Uterus (tissue), 4 donors: Measurements from ENCODE around the gene CEP104. TPM values are rescaled to one million over a fixed set of nuclear protein-coding genes. Genes with fewer than 3 reads are reported as not detected.

ENCODE experiments used
- DNase-seq, 2 donors: peaks; one replicate each; pipeline ENCODE4 v3.0.0-alpha.2; 2019 to 2020
- H3K27ac ChIP-seq, 2 donors: fragments of 200-600 bp; sonication (generic); 1 replicate in 1 of 2; 2 replicates in 1 of 2; pipeline ENCODE4 v1.5.1; 2016 to 2018
- H3K27me3 ChIP-seq, 2 donors: fragments of 200-600 bp; sonication (generic); one replicate each; pipeline ENCODE4 v1.5.1; 2018 to 2019; ENCODE audit warnings: control low read depth in 1 of 2
- H3K36me3 ChIP-seq, 2 donors: fragments of 200-600 bp; sonication (generic); one replicate each; pipeline ENCODE4 v1.5.1; 2019; ENCODE audit warnings: control low read depth in 1 of 2
- H3K4me1 ChIP-seq, 2 donors: fragments of 200-600 bp; sonication (generic); one replicate each; pipeline ENCODE4 v1.5.1; 2018 to 2019; ENCODE audit warnings: control low read depth in 1 of 2
- H3K4me3 ChIP-seq, 2 donors: fragments of 200-600 bp; sonication (generic); 1 replicate in 1 of 2; 2 replicates in 1 of 2; pipeline ENCODE4 v1.5.1; 2018 to 2019; ENCODE audit warnings: mild to moderate bottlenecking in 1 of 2
- H3K9me3 ChIP-seq, 2 donors: fragments of 200-600 bp; sonication (generic); one replicate each; pipeline ENCODE4 v1.5.1; 2019; ENCODE audit warnings: control low read depth in 1 of 2
- POLR2A ChIP-seq, 2 donors: fragments of 450-650 bp; IDR thresholded peaks; one replicate each; pipeline ENCODE4 v1.6.1; 2016; ENCODE audit warnings: antibody characterized with exemption in 2 of 2, mild to moderate bottlenecking in 1 of 2, moderate library complexity in 1 of 2
- intact Hi-C: fragments of 100-400 bp; cut with DNase I; formaldehyde crosslinking; loops from one replicate; pipeline ENCODE4 v1.15.1; 2023; ENCODE audit warnings: low total_unique reads
- total RNA-seq, 4 donors: library from RNA; depleted of rRNA in 3 of 4; stranded (reverse); fragments of >200 nt in 3 of 4; gene quantifications; one replicate each; pipeline versions ENCODE4 v1.1.0 to v1.2.4, GENCODE V29; 2014 to 2023
- TF ChIP-seq, protein P1 (sequence below), 4 experiments: fragments of 200-600 bp in 2 of 4; fragments of 450-650 bp in 2 of 4; sonication (generic) in 2 of 4; IDR thresholded peaks; one replicate each; pipeline ENCODE4 v1.5.1; 2016 to 2019; ENCODE audit warnings: antibody characterized with exemption in 4 of 4, mild to moderate bottlenecking in 2 of 4, moderate library complexity in 1 of 4
- donor health status: DM: yes; HTN: yes; CAD: no.

CEP104 gene
- total RNA-seq, 4 donors from 2014 or later: 10.5 to 43.2 (median 22.1) TPM

DNA sequence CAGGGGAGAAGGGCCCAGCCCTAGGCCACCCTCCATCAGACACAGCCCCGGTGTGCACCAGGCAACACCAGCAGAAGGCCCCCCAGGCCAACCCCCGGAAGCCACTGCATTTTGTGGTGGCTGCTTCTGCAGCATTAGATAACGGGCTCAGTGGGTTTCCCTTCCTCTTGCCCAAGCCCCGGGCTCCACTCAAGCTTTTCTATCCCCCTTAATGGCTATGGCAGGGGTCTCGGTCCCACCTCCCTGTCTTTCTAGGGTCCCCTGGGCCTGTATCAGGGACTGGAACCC is 24.1 kb upstream of the CEP104 start:
- no peak for DNase-seq
- no peaks in the 10 kb centered on the region for H3K4me1 ChIP-seq
- H3K27me3 ChIP-seq: no peaks in the 10 kb centered on the region
- H3K27ac ChIP-seq: no peak overlapping the region
- TF ChIP-seq POLR2A (IDR thresholded peaks at IDR 0.05): no peak
- TF ChIP-seq, protein P1, sequence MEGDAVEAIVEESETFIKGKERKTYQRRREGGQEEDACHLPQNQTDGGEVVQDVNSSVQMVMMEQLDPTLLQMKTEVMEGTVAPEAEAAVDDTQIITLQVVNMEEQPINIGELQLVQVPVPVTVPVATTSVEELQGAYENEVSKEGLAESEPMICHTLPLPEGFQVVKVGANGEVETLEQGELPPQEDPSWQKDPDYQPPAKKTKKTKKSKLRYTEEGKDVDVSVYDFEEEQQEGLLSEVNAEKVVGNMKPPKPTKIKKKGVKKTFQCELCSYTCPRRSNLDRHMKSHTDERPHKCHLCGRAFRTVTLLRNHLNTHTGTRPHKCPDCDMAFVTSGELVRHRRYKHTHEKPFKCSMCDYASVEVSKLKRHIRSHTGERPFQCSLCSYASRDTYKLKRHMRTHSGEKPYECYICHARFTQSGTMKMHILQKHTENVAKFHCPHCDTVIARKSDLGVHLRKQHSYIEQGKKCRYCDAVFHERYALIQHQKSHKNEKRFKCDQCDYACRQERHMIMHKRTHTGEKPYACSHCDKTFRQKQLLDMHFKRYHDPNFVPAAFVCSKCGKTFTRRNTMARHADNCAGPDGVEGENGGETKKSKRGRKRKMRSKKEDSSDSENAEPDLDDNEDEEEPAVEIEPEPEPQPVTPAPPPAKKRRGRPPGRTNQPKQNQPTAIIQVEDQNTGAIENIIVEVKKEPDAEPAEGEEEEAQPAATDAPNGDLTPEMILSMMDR (IDR thresholded peaks at IDR 0.05): no peak
- H3K9me3 ChIP-seq: peaks cover 0 to 9% of the 10 kb centered on the region in 2 donors
- intact Hi-C loops: no loop called here
- no peaks in the 10 kb centered on the region for H3K36me3 ChIP-seq
- no peak overlapping the region for H3K4me3 ChIP-seq

DNA sequence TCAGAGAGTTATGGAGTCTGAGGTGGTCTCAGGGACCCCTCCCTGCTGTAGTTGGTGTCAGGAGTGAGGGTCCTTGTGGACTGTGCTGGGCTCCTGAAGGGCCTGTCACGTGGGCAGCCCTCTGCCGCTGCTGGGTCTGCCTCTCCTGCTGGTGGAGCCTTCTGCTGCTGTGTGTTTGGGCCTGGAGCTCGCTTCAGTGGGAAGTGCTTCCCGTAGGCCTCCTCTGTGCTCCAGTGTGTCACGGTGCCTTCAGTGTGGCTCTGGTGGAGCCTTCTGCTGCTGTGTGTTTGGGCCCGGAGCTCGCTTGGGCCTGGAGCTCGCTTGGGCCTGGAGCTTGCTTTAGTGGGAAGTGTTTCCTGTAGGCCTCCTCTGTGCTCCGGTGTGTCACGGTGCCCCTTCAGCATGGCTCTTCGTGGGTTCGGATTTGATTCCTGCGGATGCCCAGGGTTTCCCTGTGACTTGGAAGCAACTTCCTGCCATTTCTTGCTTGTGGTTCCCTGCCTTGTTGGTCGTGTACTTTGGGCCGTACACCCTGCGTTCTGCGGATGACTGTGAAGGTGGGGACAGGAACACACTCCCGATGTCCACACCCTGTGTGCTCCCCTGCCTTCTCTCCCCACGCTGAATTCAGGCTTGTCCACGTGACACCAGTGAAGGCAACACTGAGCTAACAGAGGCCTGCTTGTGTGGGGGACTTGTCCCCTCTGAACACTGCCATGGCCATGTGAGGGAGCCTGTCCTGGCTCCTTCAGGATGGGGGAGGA is 23.6 kb upstream of the CEP104 start:
- intact Hi-C loops: no loop called here
- Histone ChIP-seq H3K4me1 (no peaks in the 10 kb centered on the region), H3K9me3 (peaks cover 0 to 9% of the 10 kb centered on the region in 2 donors), H3K27ac (no peak overlapping the region), H3K4me3 (no peak overlapping the region), H3K36me3 (no peaks in the 10 kb centered on the region), H3K27me3 (no peaks in the 10 kb centered on the region)
- DNase-seq: no peak
- no peak for TF ChIP-seq POLR2A (IDR thresholded peaks at IDR 0.05)
- TF ChIP-seq, protein P1 (IDR thresholded peaks at IDR 0.05): no peak

DNA sequence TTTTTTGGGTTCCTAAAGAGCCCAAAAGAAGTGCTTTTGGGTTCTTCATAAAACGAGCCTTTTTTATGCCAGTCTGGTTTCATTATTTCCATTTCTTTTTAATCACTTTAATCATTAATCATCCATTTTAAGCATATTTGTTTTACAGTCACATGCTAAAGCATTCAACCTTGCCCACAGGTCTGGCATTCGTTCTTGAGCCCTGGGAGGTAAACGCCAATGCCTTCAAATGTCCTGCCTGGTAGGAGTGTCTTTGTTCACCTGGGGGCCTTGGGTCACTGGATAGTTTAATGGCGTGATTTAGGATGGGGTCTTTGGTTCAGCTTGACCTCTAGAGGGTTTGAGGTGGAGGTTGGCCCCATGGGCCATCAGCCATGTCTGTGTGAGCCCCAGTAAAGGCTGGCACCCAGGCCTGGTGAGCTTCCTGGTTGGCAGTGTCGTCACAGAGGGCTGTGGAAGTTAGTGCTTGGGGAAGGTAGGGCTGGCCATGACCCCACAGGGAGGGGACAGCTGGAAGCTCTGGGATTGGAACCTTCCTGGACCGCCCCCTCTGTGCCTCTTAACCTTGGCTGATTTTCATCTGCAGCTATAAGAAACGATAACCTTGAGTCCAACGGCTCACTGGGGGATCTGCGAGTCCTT is 22.9 kb upstream of the CEP104 start:
- DNase-seq: no peak
- Histone ChIP-seq H3K27me3 (no peaks in the 10 kb centered on the region), H3K36me3 (no peaks in the 10 kb centered on the region), H3K4me3 (no peak overlapping the region), H3K27ac (no peak overlapping the region), H3K9me3 (peaks cover 0 to 9% of the 10 kb centered on the region in 2 donors), H3K4me1 (no peaks in the 10 kb centered on the region)
- TF ChIP-seq, protein P1 (IDR thresholded peaks at IDR 0.05): no peak
- no peak for TF ChIP-seq POLR2A (IDR thresholded peaks at IDR 0.05)
- intact Hi-C loops: no loop called here

DNA sequence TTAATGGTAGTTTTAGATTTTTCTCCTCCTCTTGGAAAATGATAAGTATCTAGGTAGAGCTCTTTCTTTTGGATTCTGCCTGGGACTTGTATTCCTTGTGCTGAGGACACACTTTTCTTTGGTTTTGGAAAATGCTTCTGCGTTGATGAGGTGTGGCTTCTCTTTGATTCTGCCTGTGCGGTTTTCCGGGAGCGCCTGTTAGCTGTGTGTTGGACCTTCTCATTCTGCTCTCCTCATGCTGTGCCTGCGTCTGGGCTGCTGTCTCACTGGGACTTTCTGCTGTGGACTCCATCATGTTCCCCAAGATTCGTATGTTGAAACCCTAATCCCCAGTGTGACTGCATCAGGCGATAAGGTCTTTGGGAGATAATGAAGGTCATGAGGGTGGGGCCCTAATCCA is 22.1 kb upstream of the CEP104 start:
- intact Hi-C loops: no loop called here
- DNase-seq: no peak
- Histone ChIP-seq H3K27ac (no peak overlapping the region), H3K36me3 (no peaks in the 10 kb centered on the region), H3K4me3 (no peak overlapping the region), H3K27me3 (no peaks in the 10 kb centered on the region), H3K9me3 (peaks cover 0 to 9% of the 10 kb centered on the region in 2 donors), H3K4me1 (no peaks in the 10 kb centered on the region)
- TF ChIP-seq POLR2A (IDR thresholded peaks at IDR 0.05): no peak
- TF ChIP-seq, protein P1 (IDR thresholded peaks at IDR 0.05): no peak

DNA sequence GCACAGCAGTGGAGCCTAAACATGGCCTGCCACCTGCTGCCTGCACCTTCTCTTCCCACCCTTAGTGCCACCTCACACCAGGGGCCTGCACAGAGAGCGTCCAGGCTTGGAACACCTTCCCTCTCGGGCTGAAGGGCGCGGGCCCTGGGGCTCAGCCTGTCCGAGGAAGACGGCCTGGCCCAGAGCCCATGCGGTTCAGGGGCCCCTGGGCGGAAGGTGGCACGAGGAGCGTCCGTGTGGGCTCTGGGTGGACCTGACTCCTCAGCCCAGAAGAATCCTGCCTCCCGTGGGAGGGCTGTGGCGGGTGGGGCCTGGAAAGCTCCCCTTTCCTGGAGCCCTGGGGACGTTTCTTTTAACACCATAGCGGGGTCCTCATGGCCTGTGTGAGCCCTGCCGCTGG is 19.7 kb upstream of the CEP104 start:
- TF ChIP-seq, protein P1 (IDR thresholded peaks at IDR 0.05): no peak
- TF ChIP-seq POLR2A (IDR thresholded peaks at IDR 0.05): no peak
- Histone ChIP-seq H3K9me3 (peaks cover 0 to 9% of the 10 kb centered on the region in 2 donors), H3K4me1 (no peaks in the 10 kb centered on the region), H3K4me3 (no peak overlapping the region), H3K27ac (no peak overlapping the region), H3K27me3 (no peaks in the 10 kb centered on the region), H3K36me3 (no peaks in the 10 kb centered on the region)
- intact Hi-C loops: no loop called here
- DNase-seq: no peak
